ENCODE measurements around the gene TBX2. TPM values are rescaled to one million over a fixed set of nuclear protein-coding genes. Genes with fewer than 3 reads are reported as not detected.

TBX2 gene
- total RNA-seq, 4 donors from 2014 or later = 19.0 to 33.6 (median 22.8) TPM

GRCh38 chr17:61406971-61407911 is 7.6 kb downstream of the TBX2 start:
- WGBS, 2 donors (ENCODE audit: low coverage in 1 of 2) = 40 to 56% methylated on average over 4 to 6 of the region's 8 CpGs
- H3K9me3 ChIP-seq = no peaks in the 10 kb centered on the region
- H3K4me3 ChIP-seq = peak overlapping the region in 1 of 2 donors; percentile 72
- no peak for ATAC-seq
- peaks cover 0 to 42% of the 10 kb centered on the region in 2 donors for H3K36me3 ChIP-seq
- peaks cover 0 to 97% (median 31%) of the 10 kb centered on the region in 3 donors for H3K4me1 ChIP-seq
- H3K27me3 ChIP-seq = peaks cover 67% of the 10 kb centered on the region
- peak overlapping the region in 3 of 4 donors; percentile 56 to 94 (median 94) for H3K27ac ChIP-seq
- TF ChIP-seq POLR2A (IDR thresholded peaks at IDR 0.05) (no peak), CTCF (IDR thresholded peaks at IDR 0.05) (no peak)

GRCh38 chr17:61408151-61409041 is 8.8 kb downstream of the TBX2 start:
- Histone ChIP-seq H3K27ac (peak overlapping the region in 3 of 4 donors; percentile 56 to 94 (median 94)), H3K9me3 (no peaks in the 10 kb centered on the region), H3K4me1 (peaks cover 0 to 94% (median 34%) of the 10 kb centered on the region in 3 donors), H3K36me3 (peaks cover 0 to 36% of the 10 kb centered on the region in 2 donors), H3K27me3 (peaks cover 56% of the 10 kb centered on the region), H3K4me3 (peak overlapping the region in 1 of 2 donors; percentile 72)
- 25 to 55% methylated on average over 1 to 3 of the region's 41 CpGs for WGBS, 2 donors (ENCODE audit: low coverage in 1 of 2)
- TF ChIP-seq POLR2A (IDR thresholded peaks at IDR 0.05) = no peak
- no peak for TF ChIP-seq POLR2AphosphoS5 (IDR thresholded peaks at IDR 0.05)
- no peak for TF ChIP-seq EP300 (IDR thresholded peaks at IDR 0.05)
- no peak for TF ChIP-seq CTCF (IDR thresholded peaks at IDR 0.05)
- no peak for ATAC-seq

- H3K27me3 ChIP-seq = peaks cover 45% of the 10 kb centered on the region
- peak overlapping the region; percentile 40 to 72 for H3K4me3 ChIP-seq
- no peaks in the 10 kb centered on the region for H3K9me3 ChIP-seq
- peak; percentile 61 for ATAC-seq
- H3K36me3 ChIP-seq = peaks cover 0 to 28% of the 10 kb centered on the region in 2 donors
- H3K4me1 ChIP-seq = peaks cover 0 to 94% (median 31%) of the 10 kb centered on the region in 3 donors
- WGBS, 2 donors (ENCODE audit: low coverage in 1 of 2) = 1 to 5% methylated on average over 8 to 14 of the region's 73 CpGs
- TF ChIP-seq POLR2A (IDR thresholded peaks at IDR 0.05) (no peak), CTCF (IDR thresholded peaks at IDR 0.05) (peak in 3 of 4 experiments; percentile 63 to 73 (median 67)), POLR2AphosphoS5 (IDR thresholded peaks at IDR 0.05) (peak; percentile 26), EP300 (IDR thresholded peaks at IDR 0.05) (no peak)
- peak overlapping the region; percentile 64 to 94 (median 92) for H3K27ac ChIP-seq
Observed at GRCh38 chr17:61409301-61410112, 9.9 kb downstream of the TBX2 start.

GRCh38 chr17:61410141-61411010 is 10.7 kb downstream of the TBX2 start:
- peak overlapping the region; percentile 64 to 94 (median 92) for H3K27ac ChIP-seq
- WGBS, 2 donors (ENCODE audit: low coverage in 1 of 2) = 47% methylated on average over 2 of the region's 48 CpGs; no CpG with 5 or more reads in 1 of the 2 donors

More at GRCh38 chr17:61410141-61411010, 10.7 kb downstream of the TBX2 start:
- H3K4me3 ChIP-seq = peak overlapping the region; percentile 53 to 72
- H3K36me3 ChIP-seq = peaks cover 0 to 20% of the 10 kb centered on the region in 2 donors
- TF ChIP-seq CTCF (IDR thresholded peaks at IDR 0.05) (peak in 3 of 4 experiments; percentile 46 to 74 (median 69)), POLR2AphosphoS5 (IDR thresholded peaks at IDR 0.05) (no peak), POLR2A (IDR thresholded peaks at IDR 0.05) (no peak), EP300 (IDR thresholded peaks at IDR 0.05) (no peak)
- no peak for ATAC-seq
- peaks cover 0 to 93% (median 31%) of the 10 kb centered on the region in 3 donors for H3K4me1 ChIP-seq
- H3K9me3 ChIP-seq = no peaks in the 10 kb centered on the region
- peaks cover 36% of the 10 kb centered on the region for H3K27me3 ChIP-seq
